T-cell (primary cell): ENCODE results near the gene RAD51D. TPM values are rescaled to one million over a fixed set of nuclear protein-coding genes. Genes with fewer than 3 reads are reported as not detected.

Source experiments
- ATAC-seq, 4 experiments: fragments of 200-7000 bp in 3 of 4; fragments of 150-1000 bp in 1 of 4; cut with Tn5 transposase; replicated peaks in 1 of 4; 1 replicate in 3 of 4; 2 replicates in 1 of 4; pipeline ENCODE4 v1.10.0; 2021; ENCODE audit warnings: moderate library complexity in 3 of 4, mild to moderate bottlenecking in 2 of 4, moderate number of reproducible peaks in 1 of 4
- CTCF ChIA-PET, 2 donors: fragments of 300-600 bp; sonication (Branson Sonifier 250); formaldehyde crosslinking; loops; one replicate each; lab custom pipeline; 2022; ENCODE audit warnings: antibody characterized with exemption in 2 of 2; lab: Charles Lee
- POLR2A ChIA-PET, 2 donors: fragments of 300-600 bp; sonication (Branson Sonifier 250); formaldehyde crosslinking; loops; one replicate each; lab custom pipeline; 2022; ENCODE audit warnings: antibody characterized with exemption in 2 of 2; lab: Charles Lee
- DNase-seq, 35 experiments: peaks; one replicate each; pipeline versions ENCODE4 v3.0.0 to v3.0.0-alpha.2; 2013 to 2023
- H3K27ac ChIP-seq: one replicate; pipeline ENCODE4 v1.5.1; 2013; ENCODE audit warnings: low read length
- H3K27me3 ChIP-seq, 2 experiments: replicated peaks in 1 of 2; 1 replicate in 1 of 2; 2 replicates in 1 of 2; pipeline versions ENCODE4 v1.6.1 to v1.7.0; 2013; ENCODE audit warnings: low read length in 1 of 2, mixed read lengths in 1 of 2; ENCODE audit not compliant: control insufficient read depth in 2 of 2, insufficient read depth in 2 of 2; ENCODE audit errors: extremely low read depth in 1 of 2
- H3K36me3 ChIP-seq, 2 donors: 1 replicate in 1 of 2; 2 replicates in 1 of 2; pipeline versions ENCODE4 v1.6.1 to v1.7.0; 2013; ENCODE audit warnings: low read length in 1 of 2; ENCODE audit not compliant: control insufficient read depth in 2 of 2, insufficient read depth in 1 of 2; ENCODE audit errors: extremely low read depth in 1 of 2
- H3K4me1 ChIP-seq, 2 experiments: 1 replicate in 1 of 2; 2 replicates in 1 of 2; pipeline versions ENCODE4 v1.6.1 to v1.7.0; 2013; ENCODE audit warnings: low read length in 2 of 2, mixed read lengths in 1 of 2; ENCODE audit not compliant: insufficient read depth in 2 of 2, control insufficient read depth in 1 of 2; ENCODE audit errors: extremely low read depth in 1 of 2
- H3K4me3 ChIP-seq, 2 donors: 1 replicate in 1 of 2; 2 replicates in 1 of 2; pipeline versions ENCODE4 v1.5.1 to v1.7.0; 2013; ENCODE audit warnings: mild to moderate bottlenecking in 2 of 2, low read length in 1 of 2, moderate library complexity in 1 of 2; ENCODE audit not compliant: control insufficient read depth in 1 of 2; ENCODE audit errors: extremely low read depth in 1 of 2
- H3K9me3 ChIP-seq: 2 replicates; pipeline ENCODE4 v1.7.0; 2013
- H3K27ac Mint-ChIP-seq, 2 donors: one replicate each; pipeline ENCODE4 v1.8.0; 2020 to 2021; ENCODE audit warnings: mild to moderate bottlenecking in 2 of 2, mixed read lengths in 2 of 2
- H3K27me3 Mint-ChIP-seq, 2 donors: one replicate each; pipeline ENCODE4 v1.8.0; 2021 to 2022; ENCODE audit warnings: mixed read lengths in 2 of 2
- H3K36me3 Mint-ChIP-seq: one replicate; pipeline ENCODE4 v1.8.0; 2021; ENCODE audit warnings: mixed read lengths
- H3K4me1 Mint-ChIP-seq, 3 donors: one replicate each; pipeline ENCODE4 v1.8.0; 2020 to 2022; ENCODE audit warnings: mixed read lengths in 3 of 3, mild to moderate bottlenecking in 1 of 3
- H3K4me3 Mint-ChIP-seq, 3 donors: one replicate each; pipeline ENCODE4 v1.8.0; 2020 to 2022; ENCODE audit warnings: mild to moderate bottlenecking in 3 of 3, mixed read lengths in 3 of 3, moderate library complexity in 3 of 3
- H3K9me3 Mint-ChIP-seq, 3 donors: one replicate each; pipeline ENCODE4 v1.8.0; 2020 to 2022; ENCODE audit warnings: mixed read lengths in 3 of 3
- WGBS: methylation state at CpG from one replicate; pipeline ENCODE4 v1.1.5; 2013; ENCODE audit warnings: missing lambda C conversion rate; ENCODE audit not compliant: insufficient coverage; 5-methylcytosine and 5-hydroxymethylcytosine counted together
- total RNA-seq, 35 experiments: library from RNA in 6 of 35; stranded (reverse) in 6 of 35; fragments of 120-200 nt in 1 of 35; gene quantifications; one replicate each; pipeline versions ENCODE4 v1.2.1 to v1.2.4 and lab custom pipeline; 2013 to 2026

Gene RAD51D
- total RNA-seq, result 10 to 100 TPM; 14.6 to 29.9 (median 19.0) TPM
- 10.6 TPM for total RNA-seq (2013)
- 10.7 to 49.6 (median 22.2) reads per million in 29 experiments for total RNA-seq (lab: John Stamatoyannopoulos, UW)

GRCh38 chr17:35119370-35120165, at the start of gene RAD51D:
Gene RAD51D (minus strand): TSS chr17:35119860. CDS start chr17:35119613, 247 bp downstream.
- WGBS, result under 1% methylated on average over 57 of the region's 72 CpGs
- DNase-seq, result peak; percentile 50 to 91 (median 72)
- CTCF ChIA-PET, result interaction anchor here (0.6 to 3.1 kb wide), 24 partner anchors 11 to 700 kb away, joined by 3 to 18 read pairs (median 4); partner anchors contain the start of genes CCT6B (in 1 of the 2), LIG3 (in 1 of the 2), RFFL (in 1 of the 2) and SLFN11 (in 1 of the 2)
- Mint-ChIP-seq H3K4me1 (peaks cover 37 to 40% (median 38%) of the 10 kb centered on the region in 3 donors), H3K27me3 (no peaks in the 10 kb centered on the region), H3K27ac (peak within 1 kb of the TSS; percentile 81 to 94), H3K36me3 (peaks cover 12% of the 10 kb centered on the region), H3K9me3 (no peaks in the 10 kb centered on the region), H3K4me3 (peak within 1 kb of the TSS; percentile 87 to 93 (median 88))
- ATAC-seq, result peak; percentile 91 to 96 (median 93)
- Histone ChIP-seq H3K36me3 (peaks cover 0 to 4% of the 10 kb centered on the region in 2 donors), H3K4me3 (peak within 1 kb of the TSS; percentile 87 to 93), H3K9me3 (no peaks in the 10 kb centered on the region), H3K27me3 (no peaks in the 10 kb centered on the region), H3K27ac (peak within 1 kb of the TSS; percentile 62), H3K4me1 (peaks cover 2 to 33% of the 10 kb centered on the region in 2 experiments)
- POLR2A ChIA-PET, result interaction anchor here in 1 of 2 donors (0.5 to 1.4 kb wide), 3 partner anchors 56 to 250 kb away, joined by 3 read pairs; partner anchors contain the start of gene RFFL

DNA sequence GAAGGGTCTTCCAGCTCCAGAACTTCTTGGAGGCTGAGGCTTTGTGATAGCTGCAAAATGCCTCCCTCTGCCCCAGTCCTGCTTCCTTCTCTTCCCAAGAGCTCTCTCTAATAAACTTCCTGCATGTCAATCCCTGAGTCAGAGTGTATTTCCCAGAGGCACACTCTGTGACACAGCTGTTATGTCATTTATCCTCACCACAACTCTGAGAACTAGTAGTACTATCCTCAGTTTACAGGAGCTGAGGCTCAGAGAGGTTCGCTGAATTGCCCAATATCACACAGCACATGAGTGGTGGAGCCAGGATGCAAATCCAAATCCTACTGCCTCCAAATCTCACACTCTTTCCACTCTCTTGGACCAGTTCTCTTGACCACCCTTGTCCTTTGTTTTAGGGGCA, 48.0 kb upstream of the RAD51D start:
- H3K4me3 ChIP-seq, result no peak overlapping the region
- peaks cover 15 to 45% of the 10 kb centered on the region in 2 experiments for H3K4me1 ChIP-seq
- ChIA-PET POLR2A (interaction anchor here (0.6 to 1.1 kb wide), 5 partner anchors 8 to 424 kb away, joined by 3 to 6 read pairs (median 4); no protein-coding TSS in a partner anchor), CTCF (interaction anchor here in 1 of 2 donors (0.7 kb wide), 1 partner anchor 47 kb away, joined by 4 read pairs; no protein-coding TSS in a partner anchor)
- H3K27me3 ChIP-seq, result no peaks in the 10 kb centered on the region
- H3K9me3 Mint-ChIP-seq, result no peaks in the 10 kb centered on the region
- DNase-seq (no peak), ATAC-seq (no peak)
- H3K4me3 Mint-ChIP-seq, result no peak overlapping the region
- H3K36me3 Mint-ChIP-seq, result no peaks in the 10 kb centered on the region
- no CpG with 5 or more reads among the region's 1 CpG for WGBS
- no peaks in the 10 kb centered on the region for H3K27me3 Mint-ChIP-seq
- no peak overlapping the region for H3K27ac ChIP-seq
- H3K27ac Mint-ChIP-seq, result no peak overlapping the region
- peaks cover 29 to 40% (median 38%) of the 10 kb centered on the region in 3 donors for H3K4me1 Mint-ChIP-seq
- no peaks in the 10 kb centered on the region for H3K9me3 ChIP-seq
- no peaks in the 10 kb centered on the region for H3K36me3 ChIP-seq

DNA sequence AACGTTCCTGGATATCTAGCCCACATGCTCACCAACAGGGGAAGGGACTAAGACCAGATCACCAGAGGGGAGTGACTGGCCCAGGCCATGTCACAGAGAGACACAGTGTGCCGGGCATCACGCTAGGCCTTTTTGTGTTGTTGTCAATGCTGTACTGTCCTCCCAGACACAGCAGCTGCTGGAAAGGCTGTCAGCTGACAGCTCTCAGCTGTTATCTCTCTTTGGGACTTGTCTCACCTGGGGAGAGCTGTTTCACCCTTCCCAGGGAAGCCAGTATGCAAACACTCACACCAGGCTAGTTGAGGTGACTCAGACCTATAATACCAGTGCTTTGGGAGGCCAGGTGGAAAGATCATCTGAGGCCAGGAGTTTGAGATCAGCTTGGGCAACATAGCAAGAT, 47.4 kb upstream of the RAD51D start:
- no peak overlapping the region for H3K4me3 ChIP-seq
- peaks cover 14 to 45% of the 10 kb centered on the region in 2 experiments for H3K4me1 ChIP-seq
- CTCF ChIA-PET, result no interaction called here
- no peaks in the 10 kb centered on the region for H3K36me3 ChIP-seq
- no peak overlapping the region for H3K4me3 Mint-ChIP-seq
- WGBS, result 68% methylated on average over 3 of the region's 3 CpGs
- DNase-seq, result no peak
- POLR2A ChIA-PET, result interaction anchor here (0.6 to 1.1 kb wide), 4 partner anchors 14 to 425 kb away, joined by 3 to 6 read pairs (median 4); no protein-coding TSS in a partner anchor
- no peaks in the 10 kb centered on the region for H3K9me3 ChIP-seq
- H3K27me3 ChIP-seq, result no peaks in the 10 kb centered on the region
- no peaks in the 10 kb centered on the region for H3K36me3 Mint-ChIP-seq
- peaks cover 35 to 41% (median 39%) of the 10 kb centered on the region in 3 donors for H3K4me1 Mint-ChIP-seq
- no peak overlapping the region for H3K27ac Mint-ChIP-seq
- no peak overlapping the region for H3K27ac ChIP-seq
- H3K9me3 Mint-ChIP-seq, result no peaks in the 10 kb centered on the region
- no peaks in the 10 kb centered on the region for H3K27me3 Mint-ChIP-seq
- no peak for ATAC-seq

DNA sequence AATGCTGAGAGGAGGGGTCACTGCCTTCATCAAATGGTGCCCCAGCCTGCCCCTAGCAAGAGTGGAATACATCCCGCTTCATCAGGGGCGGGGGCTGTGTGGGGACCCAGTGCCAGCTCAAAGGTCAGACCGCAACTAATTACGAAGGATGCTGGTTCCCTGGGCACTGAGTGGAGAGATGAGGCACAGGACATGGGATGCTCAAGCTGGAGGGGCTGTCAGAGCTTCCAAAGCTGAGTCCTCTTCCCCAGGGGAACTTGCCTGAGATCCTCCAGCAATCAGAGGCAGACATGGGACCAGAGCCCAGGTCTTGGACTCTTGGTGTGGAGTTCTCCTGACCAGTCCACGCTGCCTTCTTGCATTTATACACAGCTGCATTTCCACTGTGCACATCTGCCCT, 46.9 kb upstream of the RAD51D start:
- no peaks in the 10 kb centered on the region for H3K36me3 Mint-ChIP-seq
- ChIA-PET POLR2A (no interaction called here), CTCF (interaction anchor here in 1 of 2 donors (0.6 kb wide), 1 partner anchor 369 kb away, joined by 3 read pairs; no protein-coding TSS in a partner anchor)
- Histone ChIP-seq H3K4me3 (no peak overlapping the region), H3K9me3 (no peaks in the 10 kb centered on the region), H3K36me3 (no peaks in the 10 kb centered on the region), H3K27ac (no peak overlapping the region), H3K4me1 (peaks cover 14 to 47% of the 10 kb centered on the region in 2 experiments), H3K27me3 (no peaks in the 10 kb centered on the region)
- H3K4me3 Mint-ChIP-seq, result no peak overlapping the region
- H3K9me3 Mint-ChIP-seq, result no peaks in the 10 kb centered on the region
- no CpG with 5 or more reads among the region's 5 CpGs for WGBS
- DNase-seq (no peak), ATAC-seq (no peak)
- H3K4me1 Mint-ChIP-seq, result peaks cover 37 to 42% (median 39%) of the 10 kb centered on the region in 3 donors
- H3K27ac Mint-ChIP-seq, result no peak overlapping the region
- no peaks in the 10 kb centered on the region for H3K27me3 Mint-ChIP-seq

- no peaks in the 10 kb centered on the region for H3K36me3 ChIP-seq
- no peaks in the 10 kb centered on the region for H3K9me3 ChIP-seq
- 20% methylated on average over 1 of the region's 5 CpGs for WGBS
- Mint-ChIP-seq H3K4me1 (peaks cover 50 to 53% (median 51%) of the 10 kb centered on the region in 3 donors), H3K36me3 (no peaks in the 10 kb centered on the region), H3K9me3 (no peaks in the 10 kb centered on the region), H3K27ac (peak overlapping the region; percentile 58 to 61), H3K4me3 (no peak overlapping the region), H3K27me3 (no peaks in the 10 kb centered on the region)
- H3K27me3 ChIP-seq, result no peaks in the 10 kb centered on the region
- DNase-seq (no peak), ATAC-seq (no peak)
- peaks cover 28 to 55% of the 10 kb centered on the region in 2 experiments for H3K4me1 ChIP-seq
- CTCF ChIA-PET, result interaction anchor here in 1 of 2 donors (1.2 kb wide), 1 partner anchor 369 kb away, joined by 3 read pairs; no protein-coding TSS in a partner anchor
- no peak overlapping the region for H3K27ac ChIP-seq
- POLR2A ChIA-PET, result no interaction called here
- no peak overlapping the region for H3K4me3 ChIP-seq
Observed at GRCh38 chr17:35164716-35165115, 45.1 kb upstream of the RAD51D start.

DNA sequence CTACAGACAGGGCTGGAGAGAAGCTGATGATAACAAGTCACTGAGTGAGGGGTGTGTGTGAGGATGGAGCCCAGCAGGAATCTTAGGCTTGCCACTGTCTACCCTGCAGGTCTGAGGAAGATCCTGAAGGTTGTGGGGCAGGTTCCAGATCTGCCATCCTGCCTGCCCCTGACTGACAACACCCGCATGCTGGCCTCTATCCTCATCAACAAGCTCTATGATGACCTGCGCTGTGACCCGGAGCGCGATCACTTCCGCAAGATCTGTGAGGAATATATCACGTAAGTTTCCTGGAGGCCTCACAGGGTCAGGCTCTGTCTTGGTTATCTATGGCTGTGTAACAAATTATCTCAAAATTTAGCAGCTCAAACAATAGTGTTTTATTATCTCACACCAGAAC, 44.2 kb upstream of the RAD51D start:
- ATAC-seq, result no peak
- CTCF ChIA-PET, result interaction anchor here (0.6 to 1.2 kb wide), 3 partner anchors 76 to 370 kb away, joined by 3 to 5 read pairs (median 4); no protein-coding TSS in a partner anchor
- Mint-ChIP-seq H3K27me3 (no peaks in the 10 kb centered on the region), H3K4me1 (peaks cover 58 to 59% (median 59%) of the 10 kb centered on the region in 3 donors), H3K4me3 (no peak overlapping the region), H3K36me3 (no peaks in the 10 kb centered on the region), H3K27ac (peak overlapping the region; percentile 27 to 58), H3K9me3 (no peaks in the 10 kb centered on the region)
- H3K9me3 ChIP-seq, result no peaks in the 10 kb centered on the region
- 93% methylated on average over 3 of the region's 7 CpGs for WGBS
- POLR2A ChIA-PET, result interaction anchor here in 1 of 2 donors (0.6 kb wide), 1 partner anchor 599 kb away, joined by 5 read pairs; no protein-coding TSS in a partner anchor
- H3K4me3 ChIP-seq, result no peak overlapping the region
- no peak overlapping the region for H3K27ac ChIP-seq
- no peaks in the 10 kb centered on the region for H3K36me3 ChIP-seq
- H3K4me1 ChIP-seq, result peaks cover 28 to 64% of the 10 kb centered on the region in 2 experiments
- H3K27me3 ChIP-seq, result no peaks in the 10 kb centered on the region
- DNase-seq, result no peak
